22Rv1 (cell line): ENCODE data around the gene FADD.

Source experiments
- ZFX ChIP-seq: fragments of 450-650 bp; IDR thresholded peaks from 2 replicates; pipeline ENCODE4 v1.6.1; 2017; ENCODE audit warnings: antibody characterized with exemption, borderline replicate concordance
- TF ChIP-seq, protein P1 (sequence below): fragments of 450-650 bp; IDR thresholded peaks from 2 replicates; pipeline ENCODE4 v1.5.1; 2017; ENCODE audit warnings: mild to moderate bottlenecking

DNA sequence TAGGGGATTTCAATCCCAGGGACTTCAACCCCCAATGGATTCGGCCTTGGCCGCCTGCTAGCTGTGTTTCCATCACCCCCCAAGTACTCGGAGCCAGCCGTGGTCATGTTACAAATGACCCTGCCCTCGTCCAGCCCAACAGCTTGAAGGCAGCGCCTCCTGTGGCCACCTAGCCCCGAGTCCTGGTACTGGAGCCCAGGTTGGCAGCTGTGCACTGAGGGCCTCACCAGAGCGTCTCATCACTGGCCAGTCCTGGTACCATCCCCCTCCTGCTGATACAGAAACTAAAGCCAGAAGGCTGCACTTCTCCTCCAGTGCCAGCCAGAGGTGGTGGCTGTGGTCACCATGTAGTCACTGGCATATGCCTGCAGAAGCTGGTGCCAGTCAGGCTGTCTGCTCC lies 44.9 kb upstream of the FADD start:
- TF ChIP-seq, protein P1, sequence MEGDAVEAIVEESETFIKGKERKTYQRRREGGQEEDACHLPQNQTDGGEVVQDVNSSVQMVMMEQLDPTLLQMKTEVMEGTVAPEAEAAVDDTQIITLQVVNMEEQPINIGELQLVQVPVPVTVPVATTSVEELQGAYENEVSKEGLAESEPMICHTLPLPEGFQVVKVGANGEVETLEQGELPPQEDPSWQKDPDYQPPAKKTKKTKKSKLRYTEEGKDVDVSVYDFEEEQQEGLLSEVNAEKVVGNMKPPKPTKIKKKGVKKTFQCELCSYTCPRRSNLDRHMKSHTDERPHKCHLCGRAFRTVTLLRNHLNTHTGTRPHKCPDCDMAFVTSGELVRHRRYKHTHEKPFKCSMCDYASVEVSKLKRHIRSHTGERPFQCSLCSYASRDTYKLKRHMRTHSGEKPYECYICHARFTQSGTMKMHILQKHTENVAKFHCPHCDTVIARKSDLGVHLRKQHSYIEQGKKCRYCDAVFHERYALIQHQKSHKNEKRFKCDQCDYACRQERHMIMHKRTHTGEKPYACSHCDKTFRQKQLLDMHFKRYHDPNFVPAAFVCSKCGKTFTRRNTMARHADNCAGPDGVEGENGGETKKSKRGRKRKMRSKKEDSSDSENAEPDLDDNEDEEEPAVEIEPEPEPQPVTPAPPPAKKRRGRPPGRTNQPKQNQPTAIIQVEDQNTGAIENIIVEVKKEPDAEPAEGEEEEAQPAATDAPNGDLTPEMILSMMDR = peak; percentile 66
- TF ChIP-seq ZFX = no peak
